ENCODE data around the gene OR2T3.
"Not testable (repeated sequence)": the region's sequence is repeated elsewhere in the genome, so short reads cannot be mapped to it uniquely, and the experiment has no call there.

OR2T3 gene

DNA sequence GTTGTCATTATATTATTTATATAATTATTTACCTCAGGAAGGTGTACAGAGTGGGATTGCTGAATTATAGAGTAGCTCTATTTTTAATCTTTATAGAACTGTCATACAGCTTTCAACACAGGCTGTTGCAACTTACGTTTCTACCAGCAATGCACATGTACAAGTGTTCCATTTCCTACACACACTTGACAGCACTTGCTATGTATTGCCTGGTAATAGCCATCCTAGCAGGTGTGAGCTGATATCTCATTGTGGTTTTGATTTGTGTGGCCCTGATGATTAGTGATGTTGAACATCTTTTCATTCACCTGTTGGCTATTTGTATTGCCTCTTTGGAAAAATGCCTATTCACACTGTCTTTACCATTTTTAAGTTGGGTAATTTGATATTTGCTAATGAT lies 2.5 kb downstream of the OR2T3 start:
- not testable (repeated sequence) for DNase-seq

DNA sequence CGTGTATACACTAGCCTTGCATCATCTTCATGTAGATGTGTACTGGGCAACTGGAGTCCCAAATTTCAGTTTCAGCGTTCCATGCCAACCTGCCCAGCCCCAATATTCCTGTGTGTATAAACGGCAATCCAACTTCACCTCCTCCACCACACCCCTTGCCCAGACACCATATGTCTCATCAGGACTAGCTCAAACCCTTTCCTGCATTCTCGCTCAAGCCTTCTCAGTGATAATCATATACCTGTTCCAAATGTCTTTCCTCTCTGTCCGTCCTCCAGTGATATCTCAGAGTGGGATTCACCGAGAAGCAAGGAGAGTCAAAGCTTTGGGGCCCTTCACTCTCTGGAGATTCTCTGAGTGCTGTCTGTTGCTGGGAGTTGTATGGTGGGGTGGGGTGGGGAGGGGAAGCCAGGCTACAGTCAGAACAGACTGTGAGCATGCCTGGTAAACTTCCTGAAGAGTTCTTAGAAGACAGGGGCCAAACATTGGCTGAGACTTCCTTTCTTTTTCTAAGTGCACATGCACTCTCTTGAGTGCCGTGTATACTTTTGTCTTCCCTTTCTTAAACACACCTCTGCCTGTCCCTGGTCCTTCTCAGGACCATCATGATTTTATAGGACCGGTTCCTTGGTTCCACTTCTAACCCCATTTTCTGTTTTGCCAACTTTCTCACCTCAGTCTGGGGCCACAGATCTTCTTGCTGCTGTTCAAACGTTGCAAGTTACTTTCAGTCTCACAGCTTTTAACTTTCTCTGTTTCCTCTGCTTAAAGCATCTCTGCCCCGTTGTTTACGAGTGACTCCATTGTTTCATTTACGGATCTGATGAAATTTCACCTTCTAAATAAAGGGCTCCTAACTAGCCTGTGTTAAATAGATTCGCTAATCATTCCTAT lies 8.8 kb downstream of the OR2T3 start:
- DNase-seq, result not testable (repeated sequence)

DNA sequence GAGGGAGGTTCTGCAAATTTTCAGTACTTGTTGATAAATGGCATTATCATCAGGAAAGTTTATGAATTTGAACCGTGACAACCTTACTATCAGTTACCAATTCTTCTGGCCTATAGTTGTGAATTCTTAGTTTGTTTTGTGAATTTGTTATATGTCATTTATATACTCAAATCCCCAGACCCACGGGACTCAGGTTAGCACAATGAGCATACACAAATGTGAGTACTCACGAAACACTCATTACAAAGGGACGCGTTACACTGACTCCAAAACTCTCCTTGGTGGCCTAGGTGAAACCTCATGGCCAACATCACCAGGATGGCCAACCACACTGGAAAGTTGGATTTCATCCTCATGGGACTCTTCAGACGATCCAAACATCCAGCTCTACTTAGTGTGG lies 15.1 kb downstream of the OR2T3 start, which contains the start of gene OR2T5:
Gene OR2T5 (plus strand): TSS at position 301 of the 400 bp plus-strand sequence. CDS start 0 bp downstream, at position 301.
- not testable (repeated sequence) for DNase-seq

GRCh38 chr1:248496661-248497060 lies 23.5 kb downstream of the OR2T3 start:
- DNase-seq, result not testable (repeated sequence)

- DNase-seq, result not testable (repeated sequence)
Measured at GRCh38 chr1:248500305-248501035, 27.3 kb downstream of the OR2T3 start.

DNA sequence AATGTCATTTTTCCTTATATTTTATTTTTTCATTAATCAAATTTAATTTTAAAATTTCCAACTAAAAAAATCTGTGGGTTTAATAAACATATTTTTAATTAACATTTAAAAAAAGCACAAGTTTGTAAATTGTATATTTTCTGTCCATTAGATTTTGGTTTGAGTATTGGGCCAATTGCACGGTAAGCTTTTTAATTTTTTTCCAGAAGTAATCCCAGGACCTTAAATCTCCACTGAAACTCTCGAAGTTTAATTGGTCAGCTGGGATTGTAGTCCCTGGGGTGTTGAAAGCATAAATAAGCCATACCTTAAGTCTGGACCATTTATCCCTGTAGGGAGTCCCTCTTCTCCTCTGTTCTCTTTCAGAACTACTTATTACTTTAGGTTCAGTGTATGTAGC lies 34.6 kb downstream of the OR2T3 start, which contains the start of gene OR2G6:
Gene OR2G6 (plus strand): TSS at position 301 of the 400 bp plus-strand sequence. CDS start 13,574 bp downstream, outside the sequence.
- DNase-seq, result not testable (repeated sequence)

GRCh38 chr1:248510217-248510616 lies 37.1 kb downstream of the OR2T3 start:
- not testable (repeated sequence) for DNase-seq

- no peak for DNase-seq
Measured at GRCh38 chr1:248521856-248522255, 48.7 kb downstream of the OR2T3 start.

Measured in NCI-H1417 treated with DMSO at 0.1 percent for 48 hours (cell line).